Kidney epithelial cell (primary cell): ENCODE results near the gene GNL3. TPM values are rescaled to one million over a fixed set of nuclear protein-coding genes. Genes with fewer than 3 reads are reported as not detected.
"Not testable (repeated sequence)": the region's sequence is repeated elsewhere in the genome, so short reads cannot be mapped to it uniquely, and the experiment has no call there.

Experiments used
- DNase-seq: peaks from one replicate; pipeline ENCODE4 v3.0.0-alpha.2; 2010; ENCODE audit warnings: low read depth
- H3K27me3 ChIP-seq: 2 replicates; pipeline ENCODE4 v1.6.0; 2011; ENCODE audit warnings: low read length; ENCODE audit not compliant: control insufficient read depth, insufficient read depth
- H3K36me3 ChIP-seq: 2 replicates; pipeline ENCODE4 v1.5.1; 2011; ENCODE audit warnings: low read length; ENCODE audit not compliant: control insufficient read depth, insufficient read depth
- H3K4me3 ChIP-seq: 2 replicates; pipeline ENCODE4 v1.5.1; 2011; ENCODE audit warnings: low read depth, mild to moderate bottlenecking, control low read depth, low read length
- total RNA-seq: library from RNA; depleted of rRNA; stranded (reverse); fragments of >200 nt; gene quantifications from 2 replicates; pipeline ENCODE4 v1.2.3, GENCODE V29; 2015
- TF ChIP-seq, protein P1 (sequence below): IDR thresholded peaks from 2 replicates; pipeline ENCODE4 v1.5.1; 2011; ENCODE audit warnings: mild to moderate bottlenecking, moderate library complexity, low read length, control low read depth, inconsistent platforms; ENCODE audit not compliant: insufficient read depth, poor library complexity, severe bottlenecking

Gene GNL3
- total RNA-seq, 1 donor from 2014 or later = 135 TPM

DNA sequence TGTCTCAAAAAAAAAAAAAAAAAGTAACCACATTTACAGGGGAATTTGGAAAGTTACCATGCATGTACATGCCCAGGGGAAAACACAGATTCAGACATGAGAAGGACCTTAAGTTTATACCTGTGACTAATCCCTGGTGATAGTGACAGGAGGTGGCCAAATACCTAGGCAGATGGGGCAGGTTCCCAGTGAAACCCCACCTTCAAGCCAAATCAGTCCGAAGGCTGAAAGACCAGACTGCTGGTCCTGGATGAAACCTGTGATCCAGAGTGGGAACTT lies 35.8 kb downstream of the GNL3 start:
- no peaks in the 10 kb centered on the region for H3K27me3 ChIP-seq
- H3K4me3 ChIP-seq = no peak overlapping the region
- H3K36me3 ChIP-seq = no peaks in the 10 kb centered on the region
- TF ChIP-seq, protein P1, sequence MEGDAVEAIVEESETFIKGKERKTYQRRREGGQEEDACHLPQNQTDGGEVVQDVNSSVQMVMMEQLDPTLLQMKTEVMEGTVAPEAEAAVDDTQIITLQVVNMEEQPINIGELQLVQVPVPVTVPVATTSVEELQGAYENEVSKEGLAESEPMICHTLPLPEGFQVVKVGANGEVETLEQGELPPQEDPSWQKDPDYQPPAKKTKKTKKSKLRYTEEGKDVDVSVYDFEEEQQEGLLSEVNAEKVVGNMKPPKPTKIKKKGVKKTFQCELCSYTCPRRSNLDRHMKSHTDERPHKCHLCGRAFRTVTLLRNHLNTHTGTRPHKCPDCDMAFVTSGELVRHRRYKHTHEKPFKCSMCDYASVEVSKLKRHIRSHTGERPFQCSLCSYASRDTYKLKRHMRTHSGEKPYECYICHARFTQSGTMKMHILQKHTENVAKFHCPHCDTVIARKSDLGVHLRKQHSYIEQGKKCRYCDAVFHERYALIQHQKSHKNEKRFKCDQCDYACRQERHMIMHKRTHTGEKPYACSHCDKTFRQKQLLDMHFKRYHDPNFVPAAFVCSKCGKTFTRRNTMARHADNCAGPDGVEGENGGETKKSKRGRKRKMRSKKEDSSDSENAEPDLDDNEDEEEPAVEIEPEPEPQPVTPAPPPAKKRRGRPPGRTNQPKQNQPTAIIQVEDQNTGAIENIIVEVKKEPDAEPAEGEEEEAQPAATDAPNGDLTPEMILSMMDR = no peak
- no peak for DNase-seq

DNA sequence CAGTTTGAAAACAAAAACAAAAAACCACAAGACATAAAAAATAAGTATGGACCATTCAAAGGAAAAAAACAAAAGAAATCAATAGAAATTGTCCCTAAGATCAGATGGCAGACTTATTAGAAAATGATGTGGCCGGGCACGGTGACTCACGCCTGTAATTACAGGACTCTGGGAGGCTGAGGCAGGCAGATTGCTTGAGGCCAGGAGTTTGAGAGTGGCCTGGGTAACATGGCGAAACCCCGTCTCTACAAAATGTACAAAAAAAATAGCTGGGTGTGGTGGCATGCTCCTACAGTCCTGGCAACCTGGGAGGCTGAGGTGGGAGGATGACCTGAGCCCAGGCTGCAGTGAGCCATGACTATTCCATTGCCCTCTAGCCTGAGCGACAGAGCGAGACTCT lies 36.7 kb downstream of the GNL3 start:
- no peak overlapping the region for H3K4me3 ChIP-seq
- DNase-seq = no peak

DNA sequence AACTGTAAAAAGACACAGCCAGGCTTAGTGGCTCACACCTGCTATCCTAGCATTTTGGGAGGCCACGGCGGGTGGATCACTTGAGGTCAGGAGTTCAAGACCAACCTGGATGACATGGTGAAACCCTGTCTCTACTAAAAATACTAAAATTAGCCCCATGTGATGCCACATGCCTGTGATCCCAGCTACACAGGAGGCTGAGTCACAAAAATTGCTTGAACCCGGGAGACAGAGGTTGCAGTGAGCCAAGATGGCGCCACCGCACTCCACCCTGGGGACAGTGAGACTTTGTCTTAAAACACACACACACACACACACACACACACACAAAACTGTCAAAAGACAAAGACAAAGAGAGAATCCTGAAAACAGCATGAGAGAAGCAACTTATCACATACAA lies 38.1 kb downstream of the GNL3 start:
- TF ChIP-seq, protein P1 = no peak
- H3K27me3 ChIP-seq = no peaks in the 10 kb centered on the region
- no peaks in the 10 kb centered on the region for H3K36me3 ChIP-seq
- H3K4me3 ChIP-seq = no peak overlapping the region
- no peak for DNase-seq

More for the DNA sequence above, 36.7 kb downstream of the GNL3 start:
- Histone ChIP-seq H3K36me3 (no peaks in the 10 kb centered on the region), H3K27me3 (no peaks in the 10 kb centered on the region)
- TF ChIP-seq, protein P1 = no peak

DNA sequence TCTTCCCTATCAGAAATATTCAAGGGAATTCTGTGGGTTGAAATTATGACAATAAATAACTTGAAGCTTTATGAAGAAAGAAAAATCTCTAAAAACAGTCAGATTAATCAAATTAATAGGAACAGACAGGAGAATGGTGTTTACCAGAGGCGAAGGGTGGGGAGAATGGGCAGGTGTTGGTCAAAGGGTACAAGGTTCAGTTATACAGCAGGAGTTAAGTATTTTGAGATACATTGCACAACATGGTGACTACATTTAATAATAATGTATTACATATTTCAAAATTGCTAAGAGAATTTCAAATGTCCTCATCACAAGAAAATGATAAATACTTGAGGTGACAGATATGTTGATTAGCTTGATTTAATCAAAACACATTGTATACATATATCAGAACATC lies 38.7 kb downstream of the GNL3 start:
- no peak for DNase-seq
- TF ChIP-seq, protein P1 = no peak

DNA sequence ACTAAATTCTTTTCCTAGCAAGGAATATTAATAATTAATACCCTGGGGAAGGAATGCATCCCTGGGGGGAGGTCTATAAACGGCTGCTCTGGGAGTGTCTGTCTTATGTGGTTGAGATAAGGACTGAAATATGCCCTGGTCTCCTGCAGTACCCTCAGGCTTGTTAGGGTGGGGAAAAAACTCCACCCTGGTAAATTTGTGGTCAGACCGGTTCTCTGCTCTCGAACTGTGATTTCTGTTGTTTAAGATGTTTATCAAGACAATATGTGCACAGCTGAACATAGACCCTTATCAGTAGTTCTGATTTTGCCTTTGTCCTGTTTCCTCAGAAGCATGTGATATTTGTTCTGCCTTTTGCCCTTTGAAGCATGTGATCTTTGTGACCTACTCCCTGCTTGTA lies 42.9 kb downstream of the GNL3 start:
- DNase-seq, H3K27me3 ChIP-seq, H3K4me3 ChIP-seq, H3K36me3 ChIP-seq: not testable (repeated sequence)

More for the DNA sequence above, 38.7 kb downstream of the GNL3 start:
- Histone ChIP-seq H3K36me3 (no peaks in the 10 kb centered on the region), H3K4me3 (no peak overlapping the region), H3K27me3 (no peaks in the 10 kb centered on the region)

DNA sequence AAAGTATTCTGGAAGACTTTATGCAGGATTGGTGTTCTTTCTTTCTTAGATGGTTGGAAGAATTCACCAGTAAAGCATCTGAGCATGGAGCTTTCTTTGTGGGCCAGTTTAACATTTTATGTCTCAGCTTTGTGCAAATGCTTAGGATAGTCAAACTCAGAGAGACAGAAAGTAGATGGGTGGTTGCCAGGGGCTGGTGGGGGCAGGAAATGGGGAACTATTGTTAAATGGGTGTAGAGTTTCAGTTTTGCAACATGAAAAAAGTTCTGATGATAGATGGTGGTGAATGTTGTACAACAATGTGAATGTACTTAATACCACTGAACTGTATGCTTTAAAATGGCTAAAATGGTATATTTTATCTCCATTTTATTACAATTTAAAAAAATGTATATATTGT lies 44.8 kb downstream of the GNL3 start:
- H3K27me3 ChIP-seq = no peaks in the 10 kb centered on the region
- peaks cover 2% of the 10 kb centered on the region for H3K36me3 ChIP-seq
- no peak for DNase-seq
- no peak overlapping the region for H3K4me3 ChIP-seq
- TF ChIP-seq, protein P1 = no peak
